Pancreas (tissue), 10 donors: ENCODE results near the gene ATP9B. TPM values are rescaled to one million over a fixed set of nuclear protein-coding genes. Genes with fewer than 3 reads are reported as not detected.

Source experiments
- ATAC-seq, 4 donors: fragments of 200-7000 bp; cut with Tn5 transposase; one replicate each; pipeline versions ENCODE4 v1.8.0 to v1.9.1; 2020; ENCODE audit warnings: mild to moderate bottlenecking in 4 of 4, moderate library complexity in 4 of 4
- DNase-seq, 6 donors: peaks; one replicate each; pipeline ENCODE4 v3.0.0-alpha.2; 2020
- FAIRE-seq: peaks from 2 replicates; lab custom pipeline; 2012; peaks lifted over from hg19 to GRCh38; lab: Jason Lieb, UNC
- H3K27ac ChIP-seq, 4 donors: fragments of 200-600 bp; sonication (generic); 1 replicate in 3 of 4; 2 replicates in 1 of 4; pipeline versions ENCODE4 v1.5.0 to v1.8.0; 2020
- H3K27me3 ChIP-seq, 4 donors: fragments of 200-600 bp; one replicate each; pipeline ENCODE4 v1.8.0; 2021
- H3K36me3 ChIP-seq, 3 donors: fragments of 200-600 bp; sonication (generic) in 1 of 3; one replicate each; pipeline versions ENCODE4 v1.5.0 to v1.8.0; 2020 to 2021
- H3K4me1 ChIP-seq, 3 donors: fragments of 200-600 bp; one replicate each; pipeline ENCODE4 v1.8.0; 2021
- H3K4me3 ChIP-seq, 4 donors: fragments of 200-600 bp; sonication (generic) in 2 of 4; one replicate each; pipeline versions ENCODE4 v1.5.0 to v1.8.0; 2020 to 2021
- H3K9me3 ChIP-seq, 4 donors: fragments of 200-600 bp; one replicate each; pipeline ENCODE4 v1.8.0; 2021
- WGBS, 2 donors: extraction: QIAGEN DNeasy Blood & Tissue Kit; methylation state at CpG; one replicate each; pipeline ENCODE4 v1.1.7; 2013; 5-methylcytosine and 5-hydroxymethylcytosine counted together
- intact Hi-C, 3 donors: fragments of 100-400 bp; cut with DNase I; formaldehyde crosslinking; loops; one replicate each; pipeline versions ENCODE4 v1.11.1 to v1.14.2; 2022
- polyA plus RNA-seq, 2 donors: library from polyadenylated mRNA; stranded (reverse); fragments of 200-250 nt; gene quantifications; one replicate each; pipeline ENCODE4 v1.2.3, GENCODE V29; 2013
- total RNA-seq, 6 donors: library from RNA; stranded (reverse); fragmentation: NEBNext Ultra II Directional in 4 of 6; extraction: Animal tissue kit (Norgen Biotek cat#: 25700) in 4 of 6; gene quantifications; one replicate each; pipeline versions ENCODE4 v1.2.1 to v1.2.4, GENCODE V29; 2021 to 2023
- TF ChIP-seq, protein P1 (sequence below), 4 donors: fragments of 200-600 bp; sonication (generic) in 3 of 4; IDR thresholded peaks; one replicate each; pipeline versions ENCODE4 v1.5.0 to v1.8.0; 2021; ENCODE audit warnings: antibody characterized with exemption in 4 of 4
- donor health status: healthy with polysubstance abuse.
- donor health status: DM: no; HTN: no; CAD: no; lungs with moderate emphysema.
- donor health status: DM: no; HTN: no; CAD: no.
- donor health status: control.
- donor health status: control.
- donor health status: Bipolar disorder and iron deficiency.
- donor health status: DM: yes; HTN: yes; CAD: no.
- donor health status: DM: no; HTN: no; CAD: no.
- donor health status: DM: no; HTN: no; CAD: no.
- donor health status: DM: yes; HTN: yes; CAD: no.

ATP9B gene
- total and polyA plus RNA-seq, 8 donors, result 10.2 to 19.0 (median 15.5) TPM

DNA sequence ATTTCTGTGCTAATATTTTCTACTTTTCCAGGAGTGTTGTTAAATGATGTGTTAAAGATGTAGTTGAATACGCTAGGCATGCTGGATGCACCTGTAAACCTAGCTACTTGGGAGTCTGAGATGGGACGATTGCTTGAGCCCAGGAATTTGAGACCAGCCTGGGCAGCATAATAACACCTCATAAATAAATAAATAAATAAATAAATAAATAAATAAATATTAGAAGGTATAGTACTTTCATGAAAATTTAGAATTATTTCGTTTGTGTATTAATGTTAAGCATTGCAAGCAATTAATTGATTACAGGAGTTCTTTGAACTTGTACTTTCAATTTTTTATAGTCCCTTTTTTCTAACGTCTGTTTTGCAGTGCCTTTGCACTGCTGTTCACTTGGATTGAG is 137.2 kb downstream of the ATP9B start:
- TF ChIP-seq, protein P1, sequence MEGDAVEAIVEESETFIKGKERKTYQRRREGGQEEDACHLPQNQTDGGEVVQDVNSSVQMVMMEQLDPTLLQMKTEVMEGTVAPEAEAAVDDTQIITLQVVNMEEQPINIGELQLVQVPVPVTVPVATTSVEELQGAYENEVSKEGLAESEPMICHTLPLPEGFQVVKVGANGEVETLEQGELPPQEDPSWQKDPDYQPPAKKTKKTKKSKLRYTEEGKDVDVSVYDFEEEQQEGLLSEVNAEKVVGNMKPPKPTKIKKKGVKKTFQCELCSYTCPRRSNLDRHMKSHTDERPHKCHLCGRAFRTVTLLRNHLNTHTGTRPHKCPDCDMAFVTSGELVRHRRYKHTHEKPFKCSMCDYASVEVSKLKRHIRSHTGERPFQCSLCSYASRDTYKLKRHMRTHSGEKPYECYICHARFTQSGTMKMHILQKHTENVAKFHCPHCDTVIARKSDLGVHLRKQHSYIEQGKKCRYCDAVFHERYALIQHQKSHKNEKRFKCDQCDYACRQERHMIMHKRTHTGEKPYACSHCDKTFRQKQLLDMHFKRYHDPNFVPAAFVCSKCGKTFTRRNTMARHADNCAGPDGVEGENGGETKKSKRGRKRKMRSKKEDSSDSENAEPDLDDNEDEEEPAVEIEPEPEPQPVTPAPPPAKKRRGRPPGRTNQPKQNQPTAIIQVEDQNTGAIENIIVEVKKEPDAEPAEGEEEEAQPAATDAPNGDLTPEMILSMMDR (IDR thresholded peaks at IDR 0.05), result no peak
- WGBS, 2 donors, result 90 to 91% methylated on average over 4 of the region's 4 CpGs
- Histone ChIP-seq H3K4me1 (no peaks in the 10 kb centered on the region), H3K4me3 (no peak overlapping the region), H3K9me3 (no peaks in the 10 kb centered on the region), H3K36me3 (no peaks in the 10 kb centered on the region), H3K27ac (no peak overlapping the region), H3K27me3 (no peaks in the 10 kb centered on the region)
- FAIRE-seq, result no peak
- no peak for ATAC-seq
- DNase-seq, result no peak
- intact Hi-C loops, result no loop called here

DNA sequence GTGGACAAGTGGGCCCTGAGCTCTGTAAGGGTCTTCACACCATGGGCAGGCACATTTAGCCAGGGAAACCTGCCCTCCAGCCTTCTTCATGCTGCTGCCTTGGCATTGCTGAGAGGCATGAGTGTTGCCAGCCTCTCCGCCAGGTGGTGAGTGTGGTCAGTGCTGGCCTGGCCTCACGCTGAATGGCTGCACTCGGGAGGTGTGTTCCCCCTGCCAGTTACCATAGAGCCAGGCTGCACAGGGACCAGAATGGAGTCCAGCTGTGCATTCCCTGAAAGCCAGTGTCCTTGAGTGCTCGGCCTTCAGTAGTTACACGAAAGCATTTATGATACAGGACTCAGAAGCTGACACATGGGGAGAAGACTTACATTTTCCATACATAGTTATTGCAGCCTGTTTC is 139.7 kb downstream of the ATP9B start:
- ATAC-seq (peak; percentile 95 to 100 (median 97)), FAIRE-seq (no peak), DNase-seq (peak; percentile 67 to 80 (median 68))
- Histone ChIP-seq H3K27ac (no peak overlapping the region), H3K36me3 (no peaks in the 10 kb centered on the region), H3K4me1 (no peaks in the 10 kb centered on the region), H3K4me3 (no peak overlapping the region), H3K9me3 (no peaks in the 10 kb centered on the region), H3K27me3 (no peaks in the 10 kb centered on the region)
- 30 to 51% methylated on average over 5 of the region's 5 CpGs for WGBS, 2 donors
- intact Hi-C loops, result no loop called here
- TF ChIP-seq, protein P1 (IDR thresholded peaks at IDR 0.05), result no peak

DNA sequence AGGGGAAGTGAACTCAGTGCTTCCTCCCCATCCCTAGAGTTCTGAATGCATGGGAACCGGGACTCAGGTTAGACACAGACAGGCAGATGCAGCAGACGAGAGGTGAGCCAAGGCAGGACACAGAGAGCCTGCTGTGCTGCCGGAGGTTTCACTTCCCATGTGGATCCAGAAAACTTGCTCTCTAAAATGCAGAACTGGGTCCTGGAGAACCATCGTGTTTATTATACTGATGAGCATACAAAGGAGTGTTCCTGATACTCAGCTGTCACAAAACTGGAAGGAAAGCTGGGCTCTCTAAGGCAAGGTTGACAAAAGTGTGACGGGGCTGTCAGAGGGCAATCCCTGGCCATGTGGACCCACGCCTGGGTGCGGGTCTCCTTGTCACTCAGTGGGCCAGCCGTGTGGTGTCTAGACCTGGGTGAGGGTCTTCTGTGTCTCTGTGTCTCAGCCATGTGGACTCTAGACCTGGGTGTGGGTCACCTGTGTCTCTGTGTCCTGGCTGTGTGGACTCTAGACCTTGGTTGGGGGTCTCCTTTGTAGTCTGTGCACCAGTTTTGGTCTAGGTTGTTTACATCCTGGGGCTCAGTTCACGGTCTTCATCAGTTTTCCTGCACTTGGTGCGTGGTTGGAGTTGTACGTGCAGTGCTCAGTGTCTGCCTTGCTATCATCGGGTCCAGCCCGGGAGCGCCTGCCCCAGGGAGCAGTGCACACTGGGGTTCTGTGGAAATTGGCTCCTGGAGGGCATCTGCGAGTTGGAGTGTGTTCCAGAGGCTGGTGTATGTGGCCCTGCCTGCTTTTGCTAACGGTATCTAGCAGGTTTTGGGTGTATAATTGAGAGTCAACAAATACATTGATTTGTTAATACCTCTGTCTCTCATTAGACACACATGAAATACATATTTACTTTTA is 141.1 kb downstream of the ATP9B start:
- H3K27me3 ChIP-seq, result no peaks in the 10 kb centered on the region
- intact Hi-C loops, result no loop called here
- ATAC-seq, result no peak

DNA sequence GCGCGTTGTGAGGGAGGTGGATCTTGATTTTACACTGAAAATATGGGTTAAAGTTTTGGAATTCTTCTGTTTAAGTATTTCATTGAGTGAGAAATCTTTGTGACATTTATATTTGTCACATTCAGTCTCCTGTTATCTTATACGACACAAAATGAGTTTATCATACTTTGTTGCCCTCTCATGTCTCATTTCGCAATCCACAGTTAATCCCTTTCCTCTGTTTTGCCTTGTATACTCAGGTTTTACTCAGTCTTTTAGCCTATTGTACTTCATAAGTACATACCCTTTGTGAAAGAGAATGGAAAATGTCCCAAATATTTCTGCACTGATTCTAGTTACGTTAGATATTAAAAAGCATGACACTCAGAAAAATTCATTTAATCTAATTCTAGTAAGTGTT is 142.7 kb downstream of the ATP9B start:
- ATAC-seq (no peak), FAIRE-seq (no peak), DNase-seq (no peak)
- Histone ChIP-seq H3K27ac (no peak overlapping the region), H3K27me3 (no peaks in the 10 kb centered on the region), H3K4me1 (no peaks in the 10 kb centered on the region), H3K9me3 (no peaks in the 10 kb centered on the region), H3K36me3 (no peaks in the 10 kb centered on the region), H3K4me3 (no peak overlapping the region)
- WGBS, 2 donors, result 78 to 79% methylated on average over 5 of the region's 5 CpGs
- TF ChIP-seq, protein P1 (IDR thresholded peaks at IDR 0.05), result no peak
- intact Hi-C loops, result no loop called here

More for the DNA sequence above, 141.1 kb downstream of the ATP9B start:
- no peaks in the 10 kb centered on the region for H3K9me3 ChIP-seq
- no peak for FAIRE-seq
- no peaks in the 10 kb centered on the region for H3K4me1 ChIP-seq
- H3K4me3 ChIP-seq, result no peak overlapping the region
- no peak overlapping the region for H3K27ac ChIP-seq
- DNase-seq, result no peak
- WGBS, 2 donors, result 91 to 93% methylated on average over 16 of the region's 16 CpGs
- TF ChIP-seq, protein P1 (IDR thresholded peaks at IDR 0.05), result no peak
- H3K36me3 ChIP-seq, result no peaks in the 10 kb centered on the region

DNA sequence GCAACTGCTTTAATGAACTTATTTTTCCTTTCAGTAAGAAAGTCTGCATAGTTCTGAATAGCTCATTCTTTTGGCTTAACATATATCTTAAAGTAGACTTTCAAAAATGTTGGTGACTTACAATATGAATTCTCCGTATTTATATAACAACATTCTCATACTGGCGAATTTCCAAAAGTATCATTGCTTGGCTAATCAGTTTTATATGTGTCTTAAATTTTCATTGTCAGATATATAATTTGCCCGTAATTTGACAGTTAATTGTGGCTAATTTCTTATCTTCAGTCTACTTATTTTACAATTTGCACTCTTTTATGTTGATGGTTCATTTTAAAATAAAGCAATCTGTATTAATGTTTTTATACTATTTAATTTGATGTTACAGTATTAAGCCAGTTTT is 144.9 kb downstream of the ATP9B start:
- DNase-seq (no peak), ATAC-seq (no peak), FAIRE-seq (no peak)
- TF ChIP-seq, protein P1 (IDR thresholded peaks at IDR 0.05), result no peak
- H3K4me3 ChIP-seq, result no peak overlapping the region
- H3K27me3 ChIP-seq, result no peaks in the 10 kb centered on the region
- H3K36me3 ChIP-seq, result peaks cover 0 to 3% (median 0%) of the 10 kb centered on the region in 3 donors
- H3K9me3 ChIP-seq, result no peaks in the 10 kb centered on the region
- no peak overlapping the region for H3K27ac ChIP-seq
- H3K4me1 ChIP-seq, result no peaks in the 10 kb centered on the region
- intact Hi-C loops, result no loop called here
- WGBS, 2 donors, result 94 to 95% methylated on average over 3 of the region's 3 CpGs
